ENCODE data around the gene CTDNEP1.
A peak's percentile ranks its signal among the peaks of the same experiment; 100 is the strongest.
"Not testable (repeated sequence)": the region's sequence is repeated elsewhere in the genome, so short reads cannot be mapped to it uniquely, and the experiment has no call there.

Gene CTDNEP1

GRCh38 chr17:7243838-7244237 lies 7.7 kb downstream of the CTDNEP1 start:
- DNase-seq, result not testable (repeated sequence)

GRCh38 chr17:7243453-7243729 lies 8.1 kb downstream of the CTDNEP1 start:
- no peak for DNase-seq

GRCh38 chr17:7242717-7243452 lies 8.6 kb downstream of the CTDNEP1 start:
- DNase-seq, result peak; percentile 90

GRCh38 chr17:7241783-7242716 lies 9.5 kb downstream of the CTDNEP1 start, which contains the start of gene GABARAP:
TSS of gene GABARAP (minus strand) at chr17:7242449. CDS start at chr17:7242330, 119 bp downstream.
- DNase-seq, result peak; percentile 90 to 93

GRCh38 chr17:7241090-7241733 lies 10.3 kb downstream of the CTDNEP1 start:
- DNase-seq, result no peak

GRCh38 chr17:7240375-7240774 lies 11.2 kb downstream of the CTDNEP1 start:
- DNase-seq, result no peak

GRCh38 chr17:7239091-7240027 lies 12.2 kb downstream of the CTDNEP1 start, which contains the start of gene PHF23:
TSS of gene PHF23 (minus strand) at chr17:7239457. CDS start at chr17:7239279, 178 bp downstream.
- peak; percentile 96 to 97 for DNase-seq

- DNase-seq, result no peak
Measured at GRCh38 chr17:7238420-7239090, 13.0 kb downstream of the CTDNEP1 start.

GRCh38 chr17:7237761-7238419 lies 13.6 kb downstream of the CTDNEP1 start:
- peak; percentile 81 to 85 for DNase-seq

- DNase-seq, result no peak
Measured at GRCh38 chr17:7237266-7237760, 14.2 kb downstream of the CTDNEP1 start.

- no peak for DNase-seq
Measured at GRCh38 chr17:7236808-7237207, 14.7 kb downstream of the CTDNEP1 start.

- DNase-seq, result no peak
Measured at GRCh38 chr17:7235693-7236665, 15.6 kb downstream of the CTDNEP1 start.

- DNase-seq, result peak; percentile 93
Measured at GRCh38 chr17:7234083-7234951, 17.2 kb downstream of the CTDNEP1 start, which contains the start of gene DVL2. TSS of gene DVL2 (minus strand) at chr17:7234517. CDS start at chr17:7234262, 255 bp downstream.

GRCh38 chr17:7233701-7234082 lies 17.8 kb downstream of the CTDNEP1 start:
- no peak for DNase-seq

GRCh38 chr17:7232114-7232513 lies 19.4 kb downstream of the CTDNEP1 start:
- DNase-seq, result no peak

GRCh38 chr17:7229504-7229903 lies 22.0 kb downstream of the CTDNEP1 start:
- DNase-seq, result no peak

- DNase-seq, result no peak
Measured at GRCh38 chr17:7228920-7229319, 22.6 kb downstream of the CTDNEP1 start.
